Medulla oblongata (tissue), 1 donor: ENCODE data around the gene PACRG.

Experiments
- DNase-seq: peaks from one replicate; pipeline ENCODE4 v3.0.0-alpha.2; 2015; ENCODE audit errors: extremely low spot score

Gene PACRG

DNA sequence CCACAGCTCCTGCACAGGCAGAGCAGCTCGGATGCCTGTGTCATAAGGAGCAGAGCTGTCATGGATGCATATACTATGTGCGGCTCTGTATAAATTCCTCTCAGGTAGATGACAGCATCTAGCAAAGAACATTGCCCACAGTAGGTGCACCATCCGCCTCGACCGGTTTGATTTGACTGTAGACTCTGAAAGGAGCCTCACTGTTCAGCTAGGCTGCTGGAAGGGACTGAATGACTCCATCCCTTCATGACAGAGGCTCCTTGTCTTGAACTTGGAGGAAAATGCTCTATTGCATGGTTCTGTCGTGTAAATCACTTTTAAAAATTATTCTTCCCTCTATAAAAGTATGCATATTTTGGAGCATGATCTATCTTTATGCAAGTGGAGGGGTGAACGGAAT is 557.9 kb downstream of the PACRG start:
- peak; percentile 86 for DNase-seq

DNA sequence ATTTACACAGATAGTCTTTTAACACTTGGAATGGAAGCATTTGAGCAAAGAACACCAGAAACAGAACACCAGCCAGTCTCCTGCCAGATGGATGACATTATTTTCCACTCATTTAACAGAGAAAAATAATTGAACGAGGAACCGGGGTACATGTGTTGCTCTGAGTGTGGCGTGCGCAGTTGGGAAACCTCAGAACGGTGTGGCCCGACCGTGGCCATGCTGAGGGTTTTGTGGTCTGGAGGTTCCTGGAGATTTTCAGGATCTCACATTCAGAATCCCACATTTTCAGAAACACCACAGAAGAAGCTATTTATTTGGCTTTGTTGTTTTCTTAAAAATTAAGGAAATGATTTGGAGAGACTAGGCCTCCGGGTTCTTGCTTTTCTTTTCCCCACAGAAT is 559.9 kb downstream of the PACRG start:
- no peak for DNase-seq

DNA sequence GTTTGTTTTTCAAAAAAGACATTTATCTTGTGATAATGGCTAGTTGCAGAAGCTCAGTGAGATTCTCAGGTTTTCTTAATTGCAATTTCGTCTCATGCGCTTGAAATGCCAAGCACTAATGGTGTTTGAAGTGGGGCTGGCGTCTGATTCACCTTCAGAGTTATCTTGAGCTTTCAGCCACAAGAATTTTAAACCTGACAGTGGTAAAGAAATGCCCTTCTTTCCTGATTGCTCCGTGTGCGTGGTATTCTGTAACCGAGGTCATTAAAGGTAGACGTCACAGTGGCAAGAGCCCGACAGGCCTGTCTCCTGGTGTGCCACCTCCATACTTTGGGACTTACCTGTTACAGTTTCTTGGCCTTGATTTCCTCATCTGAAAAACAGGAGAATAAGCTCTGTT is 560.3 kb downstream of the PACRG start:
- DNase-seq: no peak

DNA sequence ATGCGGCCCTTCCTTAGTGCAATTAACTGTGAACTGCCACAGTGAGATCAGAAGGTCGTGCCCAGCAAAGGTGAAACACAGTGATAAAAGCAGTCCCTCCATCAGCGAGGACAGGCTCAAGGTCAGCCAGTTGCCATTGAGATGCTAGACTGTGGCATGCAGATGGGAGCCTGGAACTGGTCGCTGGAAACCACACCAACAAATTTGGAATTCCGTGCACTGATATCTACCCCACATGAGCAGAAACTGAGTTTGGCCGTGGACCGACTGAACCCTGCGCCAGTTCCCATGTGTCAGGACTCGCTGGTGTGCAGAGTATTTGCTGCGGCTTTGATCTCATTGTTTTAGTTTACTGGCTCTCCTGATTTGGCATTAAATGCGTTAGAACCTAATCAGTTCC is 561.1 kb downstream of the PACRG start:
- no peak for DNase-seq

DNA sequence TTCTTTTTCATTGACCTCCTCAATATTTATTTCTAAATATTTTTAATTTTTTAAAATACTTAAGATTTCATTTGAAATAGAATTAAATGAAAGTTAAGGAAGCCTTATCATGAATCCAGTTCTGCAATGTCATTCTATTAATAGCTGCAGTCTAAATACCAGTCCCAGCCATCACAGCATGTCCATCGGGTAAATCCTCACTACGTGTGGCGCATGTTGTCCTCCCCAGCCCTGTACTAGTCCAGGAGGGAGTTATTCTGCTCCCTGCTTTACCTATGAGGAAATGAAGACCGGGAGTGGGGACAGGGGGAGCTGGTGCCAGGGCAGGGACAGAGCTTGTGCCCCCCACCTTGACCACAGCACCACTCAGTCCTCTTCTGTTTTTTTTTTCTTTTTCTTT is 561.7 kb downstream of the PACRG start:
- DNase-seq: no peak

DNA sequence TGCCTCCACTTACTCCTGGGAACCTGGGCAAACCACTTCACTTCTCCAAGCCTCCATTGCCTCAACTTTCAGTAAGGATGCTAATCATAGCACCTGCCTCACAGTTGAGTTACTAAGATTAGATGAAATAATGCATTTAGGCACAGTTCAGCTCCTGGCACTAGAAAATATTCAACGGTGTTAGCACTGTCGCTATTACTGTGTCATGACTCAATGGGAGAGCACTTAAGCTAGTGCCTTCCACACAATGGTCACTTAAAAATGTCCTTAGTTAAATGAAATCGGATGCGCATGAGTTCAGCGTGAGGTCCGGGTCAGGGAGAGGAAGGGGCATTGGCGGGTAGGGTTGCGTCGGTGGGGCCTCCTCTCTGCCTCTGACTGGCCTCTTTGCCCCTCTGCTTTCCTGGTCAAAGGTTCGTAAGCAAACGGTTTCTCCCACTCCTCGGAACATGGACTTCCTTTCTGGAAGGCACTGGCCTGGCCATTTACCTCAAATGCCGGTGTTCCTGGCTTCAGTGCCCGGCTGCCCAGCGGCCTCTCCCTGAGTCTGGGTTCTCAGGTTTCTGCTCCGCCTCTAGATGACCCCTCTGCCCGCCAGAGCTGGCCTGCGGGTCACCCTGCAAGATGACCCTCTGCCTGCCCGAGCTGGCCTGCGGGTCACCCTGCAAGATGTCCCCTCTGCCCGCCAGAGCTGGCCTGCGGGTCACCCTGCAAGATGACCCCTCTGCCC is 562.9 kb downstream of the PACRG start:
- no peak for DNase-seq

DNA sequence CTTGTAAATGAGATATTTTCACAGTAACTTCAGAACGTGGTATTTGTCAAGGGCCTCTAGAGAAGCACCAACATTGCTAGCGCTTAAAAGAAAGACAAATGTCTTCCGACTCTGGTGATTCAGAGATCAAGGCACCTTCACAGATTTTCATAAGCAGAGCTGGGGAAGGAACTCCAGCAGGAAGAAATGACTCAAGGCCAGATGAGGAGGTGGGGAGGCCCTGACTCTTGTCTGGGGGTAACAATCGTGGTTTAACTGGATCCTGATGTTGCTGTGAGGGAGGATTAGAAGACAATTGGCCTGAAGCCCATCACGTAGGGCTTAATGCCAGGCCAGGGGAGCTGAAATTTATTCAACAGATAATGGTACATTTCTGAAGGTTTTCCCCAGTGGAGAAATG is 563.8 kb downstream of the PACRG start:
- DNase-seq: no peak

DNA sequence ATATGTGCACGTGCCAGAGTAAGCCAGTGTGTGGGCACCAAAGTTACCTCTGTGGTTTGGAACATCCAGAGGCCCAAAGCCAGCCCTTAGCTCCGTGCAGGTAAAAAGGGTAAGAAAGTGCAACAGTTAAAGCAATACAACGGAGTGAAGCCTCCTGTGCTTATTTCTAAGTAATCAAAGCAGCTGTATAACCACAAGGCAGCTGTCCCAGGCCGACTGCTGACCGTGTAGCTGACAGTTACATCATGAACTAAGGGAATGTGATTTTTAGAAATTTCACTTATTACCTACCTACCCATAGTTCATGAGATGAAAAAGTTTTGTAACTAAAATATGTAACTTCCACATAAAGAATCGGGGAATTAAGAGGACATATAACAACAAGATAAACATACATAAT is 565.5 kb downstream of the PACRG start:
- DNase-seq: no peak

DNA sequence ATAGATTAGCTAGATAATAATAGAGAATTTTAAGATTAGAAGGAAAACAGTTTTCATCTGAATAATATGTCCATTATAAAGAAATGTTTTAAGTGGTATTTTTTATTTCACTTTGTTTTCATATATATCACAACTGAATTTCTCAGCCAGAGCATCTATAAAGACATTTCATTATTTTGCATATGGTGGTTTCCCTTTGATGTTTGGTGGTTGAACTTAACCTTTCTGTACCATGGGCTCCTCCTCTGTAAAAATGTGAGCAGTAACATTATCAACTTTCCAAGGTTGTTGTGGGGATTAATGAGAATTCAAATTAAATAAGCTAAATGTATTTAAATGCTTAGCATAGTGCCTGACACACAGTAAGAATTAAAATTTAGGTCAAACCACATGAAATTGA is 567.0 kb downstream of the PACRG start:
- DNase-seq: no peak

DNA sequence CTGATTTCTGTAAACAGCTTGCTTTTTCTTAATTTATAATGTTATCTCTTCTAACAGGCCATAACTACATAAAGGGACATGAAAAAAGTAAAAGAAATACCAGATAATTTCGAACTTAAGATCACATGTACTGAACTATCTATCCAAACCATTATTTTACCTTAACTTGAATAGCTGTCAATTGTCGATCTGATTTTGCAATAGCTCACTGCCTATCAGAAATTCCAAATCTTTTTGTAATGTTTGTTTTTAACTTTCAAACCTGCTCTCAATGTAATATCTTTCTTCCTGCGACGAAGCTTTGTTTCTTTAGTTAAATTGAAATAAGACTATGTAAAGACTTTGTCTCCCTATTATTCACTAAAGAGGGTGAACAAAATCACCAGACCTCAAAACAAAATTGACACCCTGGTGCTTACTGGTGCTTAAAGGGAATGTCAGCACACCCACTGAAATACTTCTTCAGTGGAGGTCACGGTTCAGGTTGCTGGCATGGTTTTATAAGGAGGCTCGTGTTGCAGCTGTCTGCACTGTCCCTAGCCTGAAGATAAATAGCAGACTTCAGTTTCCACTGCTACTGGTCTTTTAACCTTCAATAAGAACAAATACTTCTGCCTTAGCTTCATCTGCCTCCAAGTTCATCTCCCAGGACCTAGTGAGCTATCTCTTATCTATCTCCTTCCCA is 569.2 kb downstream of the PACRG start:
- DNase-seq: no peak

DNA sequence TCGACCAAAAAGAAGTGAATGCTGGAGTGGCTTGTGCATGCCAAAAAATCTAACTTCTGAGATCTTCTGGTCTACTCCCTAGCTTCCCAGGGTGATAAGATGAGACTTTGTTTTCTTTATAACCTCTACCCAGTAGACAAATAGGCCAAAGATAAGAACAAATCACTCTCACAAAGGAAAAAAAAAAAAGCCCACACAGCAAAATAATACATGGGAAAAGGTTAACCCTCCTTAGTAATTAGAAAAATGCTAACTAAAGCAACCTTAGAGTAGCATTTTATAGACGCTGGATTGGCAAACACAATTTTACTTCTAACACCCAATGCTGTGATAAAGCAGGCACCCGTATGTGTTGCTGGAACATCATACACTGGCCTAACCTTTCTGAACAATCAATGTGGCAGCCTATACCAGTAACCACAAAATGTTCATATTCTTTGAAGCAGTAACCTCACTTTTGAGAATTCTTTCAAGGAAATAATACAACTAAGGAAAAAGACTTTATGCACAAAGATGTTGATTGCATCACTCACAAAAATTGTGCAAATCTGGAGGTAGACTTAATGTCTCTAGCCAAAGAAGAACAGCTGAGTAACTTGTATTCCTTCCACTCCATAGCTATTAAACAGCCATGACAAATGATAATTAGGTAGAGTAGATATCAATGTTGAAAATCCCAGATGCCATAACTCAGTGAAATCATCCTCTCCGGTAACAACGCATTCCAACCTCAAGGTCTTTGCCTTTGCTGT is 570.5 kb downstream of the PACRG start:
- no peak for DNase-seq

DNA sequence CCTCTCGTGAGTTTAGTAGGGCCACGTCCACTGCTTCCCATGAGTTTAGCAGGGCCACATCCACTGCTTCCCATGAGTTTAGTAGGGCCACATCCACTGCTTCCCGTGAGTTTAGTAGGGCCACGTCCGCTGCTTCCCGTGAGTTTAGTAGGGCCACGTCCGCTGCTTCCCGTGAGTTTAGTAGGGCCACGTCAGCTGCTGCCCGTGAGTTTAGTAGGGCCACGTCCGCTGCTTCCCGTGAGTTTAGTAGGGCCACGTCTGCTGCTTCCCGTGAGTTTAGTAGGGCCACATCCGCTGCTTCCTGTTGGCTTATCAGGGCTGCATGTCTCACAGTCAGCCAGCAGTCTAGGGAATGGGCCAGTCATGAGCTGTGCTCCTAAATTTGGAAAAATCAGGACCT is 573.1 kb downstream of the PACRG start:
- no peak for DNase-seq

DNA sequence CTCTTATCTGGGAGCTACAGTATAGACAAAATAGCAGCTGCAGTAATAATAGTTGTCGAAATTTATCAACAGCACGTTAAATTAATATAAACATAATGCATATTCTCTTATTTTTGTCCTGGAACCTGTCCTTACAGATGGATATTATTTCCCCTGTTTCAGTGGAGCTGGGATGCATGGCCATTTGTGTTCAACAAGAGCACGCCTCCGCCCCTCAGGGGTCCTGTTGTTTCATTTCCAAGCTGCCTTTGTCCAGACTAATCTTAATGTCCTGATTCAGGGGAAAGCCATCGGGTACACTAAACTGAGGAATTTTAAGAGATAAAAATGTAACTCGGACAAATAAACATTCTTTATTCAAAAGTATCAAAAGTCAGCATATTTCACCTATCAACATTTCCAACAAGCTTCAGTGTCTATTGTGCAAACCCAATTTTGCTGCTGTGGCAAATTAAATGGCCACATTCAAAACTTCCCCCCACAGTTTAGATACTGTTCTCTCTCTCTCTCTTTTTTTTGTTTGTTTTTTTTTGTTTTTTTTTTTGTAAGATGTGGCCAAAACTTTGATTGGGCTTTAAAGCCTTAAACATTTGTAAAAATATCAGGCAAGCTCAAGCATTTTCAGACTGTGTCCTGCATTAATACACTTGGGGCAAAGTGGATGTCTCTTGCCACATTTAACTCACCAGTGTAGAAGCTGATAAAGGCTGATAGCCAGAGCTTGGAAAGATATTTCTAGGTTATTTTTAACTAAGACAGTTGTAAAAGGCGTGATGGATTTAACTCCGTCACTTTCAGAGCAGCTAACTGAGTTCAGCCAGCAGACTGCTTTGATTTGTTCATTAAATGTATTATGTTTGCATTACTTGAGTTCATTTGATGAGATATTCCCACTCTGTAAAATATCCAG is 574.2 kb downstream of the PACRG start:
- no peak for DNase-seq

DNA sequence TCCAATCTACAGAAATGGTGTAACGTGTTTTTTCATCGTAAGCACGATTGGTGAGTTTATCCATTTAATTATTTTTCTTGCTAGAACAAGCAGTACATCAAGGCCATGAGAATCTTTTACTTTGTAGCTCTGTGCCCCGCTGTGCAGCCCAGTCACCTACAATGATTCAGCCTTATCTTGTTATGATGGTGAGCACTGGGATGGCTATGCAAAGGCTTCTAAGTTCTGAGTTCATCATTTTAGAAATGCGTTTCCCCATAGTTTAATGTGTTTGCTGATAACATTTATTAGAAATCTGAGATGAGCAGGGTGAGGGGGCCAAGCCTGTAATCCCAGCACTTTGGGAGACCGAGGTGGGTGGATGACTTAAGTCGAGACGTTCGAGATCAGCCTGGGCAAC is 575.0 kb downstream of the PACRG start:
- DNase-seq: no peak

DNA sequence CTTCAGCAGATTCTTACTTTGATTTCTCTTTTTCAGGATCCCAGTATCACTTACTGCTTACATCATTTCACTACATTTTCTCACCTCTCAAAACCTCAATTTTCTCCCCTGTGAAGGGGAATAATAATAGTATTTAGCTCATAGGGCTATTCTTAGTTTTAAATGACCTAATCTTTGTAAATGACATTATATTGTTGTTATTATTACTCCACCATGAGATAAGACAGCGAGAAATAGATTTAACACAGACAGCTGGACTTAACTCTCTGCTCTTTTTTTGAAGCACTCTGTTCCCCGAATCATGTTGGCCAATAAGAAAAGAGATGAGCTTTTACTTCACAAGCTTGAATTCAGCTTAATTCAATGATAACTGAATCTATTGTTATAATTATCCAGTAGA is 578.2 kb downstream of the PACRG start:
- DNase-seq: no peak

DNA sequence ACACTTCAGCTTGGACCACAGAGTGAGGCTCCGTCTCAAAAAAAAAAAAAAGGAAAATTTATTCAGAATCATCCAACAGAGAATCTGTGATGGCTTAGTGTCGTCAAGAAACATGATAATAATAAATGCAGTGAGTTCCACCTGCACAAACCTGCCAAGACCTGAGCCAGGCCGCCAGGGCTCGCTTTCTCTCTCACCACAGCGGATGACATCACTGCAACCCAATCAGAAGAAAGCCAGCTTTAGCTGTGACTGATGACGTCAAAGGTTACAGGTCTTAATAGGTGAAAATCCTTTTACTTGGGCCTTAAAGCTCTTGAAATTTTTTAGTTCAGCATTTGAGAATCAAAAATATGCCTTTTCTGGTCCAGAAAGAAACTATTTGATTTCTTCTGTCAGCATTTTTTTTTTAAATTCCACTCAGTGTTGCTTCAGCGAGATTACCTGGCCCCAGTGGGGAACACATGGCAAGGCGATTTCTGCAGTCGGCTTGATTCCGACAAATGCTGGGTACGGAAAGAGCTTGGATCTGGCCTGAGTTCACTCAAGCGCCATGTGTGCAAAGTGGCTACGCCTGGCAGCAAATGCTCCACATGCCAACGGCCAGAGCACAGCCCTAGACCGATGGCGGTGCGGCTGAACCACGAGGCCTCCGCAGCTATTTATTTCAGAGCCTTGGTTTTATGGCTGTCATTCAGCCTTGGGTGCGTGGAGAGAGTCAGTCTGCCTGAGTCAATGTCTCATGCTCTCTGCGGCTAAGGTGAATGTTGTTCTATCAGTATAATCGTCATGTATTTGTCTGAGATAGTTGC is 581.1 kb downstream of the PACRG start:
- DNase-seq: no peak

DNA sequence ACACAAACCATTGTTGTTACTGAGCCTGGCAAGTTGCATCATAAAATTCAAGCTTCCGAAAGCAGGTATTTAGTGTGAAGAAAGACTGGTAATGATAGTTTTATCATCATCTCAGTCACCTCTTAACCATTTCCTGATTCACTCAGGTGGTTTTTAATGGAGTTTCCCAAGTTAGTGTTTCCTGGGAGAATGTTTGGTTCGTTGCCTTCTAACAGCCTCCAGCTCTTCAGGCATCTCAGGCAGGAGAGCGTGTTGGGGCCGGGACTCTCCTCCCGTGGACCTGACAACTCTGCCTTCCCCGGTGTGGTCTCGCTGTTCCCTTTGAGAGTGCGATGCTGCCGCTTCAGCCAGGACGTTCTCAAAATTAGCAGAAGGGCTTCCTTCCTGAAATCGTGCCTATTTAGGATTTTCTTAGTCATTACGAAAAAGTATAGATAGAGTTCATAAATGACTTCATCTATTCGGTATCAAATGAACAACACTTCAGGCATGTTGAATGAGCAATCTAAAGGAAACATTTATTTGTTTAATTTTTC is 581.8 kb downstream of the PACRG start:
- no peak for DNase-seq

DNA sequence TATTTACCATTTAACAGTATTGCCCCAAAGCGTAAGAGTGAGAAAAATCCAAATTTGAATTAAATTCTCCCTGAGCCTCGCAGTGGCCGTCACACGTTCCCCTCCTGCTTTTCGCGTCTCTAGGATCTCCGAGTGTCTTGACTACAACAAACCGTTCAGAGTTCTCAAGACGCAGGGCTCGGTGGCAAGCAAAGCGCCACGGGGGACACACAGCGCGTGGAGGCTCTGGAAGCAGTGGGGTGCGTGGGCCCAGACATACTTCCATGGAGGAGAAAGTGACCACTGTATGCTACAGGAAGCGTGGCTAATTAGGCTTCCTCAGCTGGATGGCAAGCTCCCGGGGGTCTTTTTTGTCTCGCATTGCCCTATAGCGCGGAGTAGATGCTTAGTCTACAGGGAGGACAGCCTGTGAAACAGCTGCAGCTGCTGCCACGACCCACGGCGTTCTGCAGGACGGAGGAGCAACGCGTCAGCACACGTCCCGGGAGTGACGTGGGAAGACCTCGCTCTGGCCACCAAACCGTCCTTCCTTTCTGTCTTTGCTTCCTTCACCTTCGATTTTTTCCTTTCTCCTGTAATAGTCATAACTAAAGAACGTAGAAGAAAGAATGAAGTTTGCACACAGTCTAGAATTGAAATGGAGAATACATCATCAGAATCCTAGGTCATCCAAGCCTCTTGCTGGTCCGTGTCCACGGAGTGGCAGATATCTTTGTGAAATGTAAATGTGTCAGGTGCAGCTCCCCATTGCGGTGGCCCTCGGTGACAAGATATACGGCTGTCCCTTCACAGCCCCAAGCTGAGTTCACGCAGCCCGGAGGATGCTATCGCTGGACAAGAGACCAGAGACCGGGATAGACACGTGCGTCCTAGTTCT is 582.6 kb downstream of the PACRG start:
- no peak for DNase-seq

DNA sequence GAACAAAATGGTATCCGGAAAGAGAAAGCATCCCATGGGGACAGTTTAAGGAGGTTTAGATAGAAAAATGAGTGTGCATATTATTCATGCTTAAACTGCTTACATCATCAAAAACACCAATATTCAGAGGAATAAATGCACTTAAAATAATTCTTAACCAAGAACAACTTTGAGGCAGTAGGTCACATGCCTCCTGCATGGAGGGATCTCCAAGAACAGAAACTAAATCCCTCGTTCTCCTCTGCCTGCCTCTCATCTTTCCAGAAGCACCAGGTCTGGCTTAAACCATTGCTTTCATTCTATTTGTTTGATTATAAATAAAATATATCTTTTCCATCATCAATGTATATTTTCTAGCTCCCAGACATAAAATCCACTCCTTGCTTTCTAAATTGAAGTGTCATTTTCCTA is 583.2 kb downstream of the PACRG start:
- DNase-seq: no peak

DNA sequence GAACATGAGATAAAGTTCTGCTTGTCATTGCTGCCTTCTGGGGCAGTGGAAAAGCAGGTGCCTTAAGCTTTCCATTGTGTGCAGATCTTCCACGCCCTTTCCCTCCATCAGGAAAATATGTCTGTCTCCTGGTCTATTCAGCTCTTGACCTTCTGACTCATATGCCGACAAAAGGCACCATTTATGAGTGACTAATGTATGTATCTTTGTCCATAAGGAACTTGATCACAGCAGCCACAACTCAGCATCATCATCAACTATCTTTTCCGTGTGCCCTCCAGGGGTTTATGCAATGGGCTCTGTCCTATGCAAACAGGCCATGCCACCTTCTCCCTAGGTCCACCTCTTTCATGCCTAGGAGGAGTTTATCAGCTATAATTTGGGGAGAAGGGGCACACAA is 584.1 kb downstream of the PACRG start:
- DNase-seq: no peak
